Heart left ventricle (tissue), 13 donors: Measurements from ENCODE around the gene CLEC2L.

Experiments used
- CTCF ChIP-seq, 12 donors: fragments of 200-600 bp; sonication (generic) in 4 of 12; IDR thresholded peaks; one replicate each; pipeline versions ENCODE4 v1.5.0 to v1.8.0; 2018 to 2022; ENCODE audit warnings: antibody characterized with exemption in 12 of 12, mild to moderate bottlenecking in 5 of 12
- POLR2A ChIP-seq, 2 donors: fragments of 450-650 bp; IDR thresholded peaks; one replicate each; pipeline ENCODE4 v1.6.1; 2017; ENCODE audit warnings: antibody characterized with exemption in 2 of 2, mild to moderate bottlenecking in 2 of 2, moderate library complexity in 2 of 2
- donor health status: ischemic (EF 13 %, LVEDD 7.1; RV severe dilation, severe dysfunction).
- donor health status: DM: no; HTN: yes; CAD: no.
- donor health status: DM: no; HTN: no; CAD: no.
- donor health status: ischemic (EF 25% LVEDD 6.9; RV normal size, moderate dysfunction).
- donor health status: ischemic (EF 25% LVEDD 5.7; RV mildly dilated, moderate dysfunction).
- donor health status: ischemic (EF 35%, LVEDD 5.7; RV mildly dilated, moderate dysfunction).
- donor health status: nonischemic (EF 11% LVEDD 7.7; RV severe dilation, severe dysfunction).
- donor health status: DM: yes; HTN: yes; CAD: no.
- donor health status: PGD.
- donor health status: ischemic (EF 29% LVEDD 5.4; RV normal size, mild dysfunction).
- donor health status: nonischemic (EF 23%, LVEDD 6.1; RV moderate dilation, normal function).

- TF ChIP-seq CTCF (IDR thresholded peaks at IDR 0.05) = no peak
- no peak for TF ChIP-seq POLR2A (IDR thresholded peaks at IDR 0.05)
Observed at GRCh38 chr7:139523199-139523941, at the start of gene CLEC2L.
